Cardiac fibroblast (primary cell): ENCODE data around the gene FAXDC2.

ENCODE experiments used
- DNase-seq, 2 donors: peaks; one replicate each; pipeline versions ENCODE4 v3.0.0 to v3.0.0-alpha.2; 2010; ENCODE audit warnings: low read depth in 2 of 2
- H3K4me3 ChIP-seq, 2 donors: replicated peaks in 1 of 2; 1 replicate in 1 of 2; 2 replicates in 1 of 2; pipeline ENCODE4 v1.5.1; 2011; ENCODE audit warnings: low read depth in 2 of 2, low read length in 2 of 2, mild to moderate bottlenecking in 2 of 2, moderate library complexity in 1 of 2
- TF ChIP-seq, protein P1 (sequence below): IDR thresholded peaks from one replicate; pipeline ENCODE4 v1.5.1; 2011; ENCODE audit warnings: low read depth, mild to moderate bottlenecking, low read length, inconsistent platforms

FAXDC2 gene

DNA sequence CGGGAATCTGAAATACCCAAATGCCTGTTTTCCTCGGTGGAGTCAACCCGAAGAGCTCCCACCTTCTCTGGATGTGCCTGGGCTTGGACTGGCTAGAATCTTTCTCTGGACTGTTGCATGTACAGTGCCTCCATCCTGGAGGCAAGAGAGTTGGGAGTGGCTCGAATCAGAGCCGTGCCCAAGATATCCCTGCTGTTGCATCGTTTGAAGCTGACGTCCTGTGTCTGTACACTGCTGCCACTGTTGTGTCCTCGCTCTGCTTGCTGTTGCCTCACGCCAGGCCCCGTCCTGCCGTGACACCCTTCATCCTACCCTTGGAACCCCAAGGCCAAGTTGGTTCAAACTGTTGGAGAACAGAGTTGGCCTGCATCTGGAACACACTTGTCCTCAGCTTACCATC is 35.4 kb downstream of the FAXDC2 start:
- DNase-seq = no peak
- TF ChIP-seq, protein P1, sequence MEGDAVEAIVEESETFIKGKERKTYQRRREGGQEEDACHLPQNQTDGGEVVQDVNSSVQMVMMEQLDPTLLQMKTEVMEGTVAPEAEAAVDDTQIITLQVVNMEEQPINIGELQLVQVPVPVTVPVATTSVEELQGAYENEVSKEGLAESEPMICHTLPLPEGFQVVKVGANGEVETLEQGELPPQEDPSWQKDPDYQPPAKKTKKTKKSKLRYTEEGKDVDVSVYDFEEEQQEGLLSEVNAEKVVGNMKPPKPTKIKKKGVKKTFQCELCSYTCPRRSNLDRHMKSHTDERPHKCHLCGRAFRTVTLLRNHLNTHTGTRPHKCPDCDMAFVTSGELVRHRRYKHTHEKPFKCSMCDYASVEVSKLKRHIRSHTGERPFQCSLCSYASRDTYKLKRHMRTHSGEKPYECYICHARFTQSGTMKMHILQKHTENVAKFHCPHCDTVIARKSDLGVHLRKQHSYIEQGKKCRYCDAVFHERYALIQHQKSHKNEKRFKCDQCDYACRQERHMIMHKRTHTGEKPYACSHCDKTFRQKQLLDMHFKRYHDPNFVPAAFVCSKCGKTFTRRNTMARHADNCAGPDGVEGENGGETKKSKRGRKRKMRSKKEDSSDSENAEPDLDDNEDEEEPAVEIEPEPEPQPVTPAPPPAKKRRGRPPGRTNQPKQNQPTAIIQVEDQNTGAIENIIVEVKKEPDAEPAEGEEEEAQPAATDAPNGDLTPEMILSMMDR = no peak
- H3K4me3 ChIP-seq = no peak overlapping the region

DNA sequence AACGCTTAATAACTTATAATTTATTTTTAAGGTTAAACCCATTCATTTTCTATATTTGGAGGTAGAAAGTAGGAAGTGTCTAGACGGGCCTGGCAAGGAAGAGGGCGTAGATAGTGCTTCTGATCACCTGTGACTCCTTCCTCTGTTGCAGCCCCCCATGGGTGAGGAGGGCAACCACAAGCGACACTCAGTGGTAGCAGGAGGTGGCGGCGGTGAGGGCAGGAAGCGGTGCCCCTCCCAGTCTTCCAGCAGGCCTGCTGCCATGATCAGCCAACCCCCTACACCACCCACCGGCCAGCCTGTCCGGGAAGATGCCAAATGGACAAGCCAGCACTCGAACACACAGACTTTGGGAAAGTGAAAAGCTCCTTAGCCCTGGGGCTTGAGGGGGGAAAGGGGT is 36.7 kb downstream of the FAXDC2 start:
- DNase-seq = no peak
- TF ChIP-seq, protein P1 = no peak
- no peak overlapping the region for H3K4me3 ChIP-seq

DNA sequence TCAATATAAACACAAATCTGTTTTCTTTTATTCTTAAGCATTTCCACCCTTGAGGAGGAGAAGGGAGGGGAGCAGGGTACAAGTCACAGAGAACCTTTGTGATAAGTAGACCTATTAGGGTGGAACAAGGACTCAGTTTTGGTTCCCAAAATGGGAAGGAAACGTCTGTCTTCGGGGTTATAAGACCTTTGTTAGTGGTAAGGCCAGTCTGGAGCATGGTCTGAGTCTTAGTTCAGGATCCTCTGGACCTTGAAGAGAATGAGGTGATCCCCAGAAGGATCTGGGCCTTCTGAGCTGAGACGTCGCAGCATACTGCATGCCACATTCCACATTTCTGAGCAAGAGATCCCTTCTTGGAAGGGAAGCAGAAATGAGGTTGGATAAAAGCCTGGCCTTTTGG is 37.2 kb downstream of the FAXDC2 start:
- DNase-seq = no peak

DNA sequence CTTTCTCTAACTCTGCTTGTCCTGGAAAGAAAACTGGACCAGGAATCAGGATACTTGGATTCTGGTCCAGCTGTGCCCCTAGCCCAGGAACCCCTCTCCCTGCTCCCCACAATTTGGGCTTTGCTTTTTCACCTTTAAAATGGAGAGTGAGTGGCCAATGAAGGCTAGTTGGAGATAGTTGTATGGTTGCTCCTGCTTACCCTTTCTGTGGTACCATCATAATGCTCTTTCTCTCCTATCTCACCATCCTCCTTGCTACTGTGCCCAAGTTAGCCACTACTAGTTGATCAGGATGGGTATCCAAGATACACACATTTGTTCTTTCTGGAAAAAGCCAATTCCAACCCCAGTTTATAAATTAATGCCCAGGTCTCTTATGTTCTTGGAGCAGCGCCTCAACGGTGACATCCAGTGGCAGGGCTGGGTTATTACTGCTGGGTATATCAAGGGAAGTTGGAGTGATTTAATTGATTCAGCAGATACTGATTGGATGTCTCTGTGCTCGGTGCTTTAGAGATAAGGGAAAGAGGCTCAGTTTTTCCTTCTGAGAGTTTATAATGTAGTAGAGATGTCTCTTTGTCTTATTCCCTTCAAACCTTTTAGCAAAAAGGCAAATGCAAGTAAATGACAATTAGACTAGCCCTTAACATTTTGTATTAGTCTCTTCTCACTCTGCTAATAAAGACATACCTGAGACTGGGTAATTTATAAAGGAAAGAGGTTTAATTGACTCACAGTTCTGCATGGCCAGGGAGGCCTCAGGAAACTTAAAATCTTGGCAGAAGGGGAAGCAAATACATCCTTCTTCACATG is 38.5 kb downstream of the FAXDC2 start:
- TF ChIP-seq, protein P1 = peak; percentile 91
- H3K4me3 ChIP-seq = no peak overlapping the region
- peak; percentile 80 to 81 for DNase-seq

More for the DNA sequence above, 37.2 kb downstream of the FAXDC2 start:
- H3K4me3 ChIP-seq = no peak overlapping the region
- TF ChIP-seq, protein P1 = no peak

DNA sequence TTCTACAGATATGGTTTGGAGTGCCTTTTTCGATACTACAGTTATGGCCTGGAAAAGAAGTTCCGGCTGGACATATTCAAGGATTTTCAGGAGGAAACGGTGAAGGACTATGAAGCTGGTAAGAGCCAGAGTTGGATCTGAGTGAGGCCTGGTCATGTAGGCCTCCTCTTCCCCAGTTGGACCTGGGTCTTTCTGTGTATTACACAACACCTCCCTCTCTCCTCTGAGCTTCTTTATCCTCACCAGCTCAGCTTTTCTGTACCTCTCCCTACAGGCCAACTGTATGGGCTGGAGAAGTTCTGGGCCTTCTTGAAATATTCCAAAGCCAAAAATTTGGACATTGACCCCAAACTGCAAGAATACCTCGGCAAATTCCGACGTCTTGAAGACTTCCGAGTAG is 39.2 kb downstream of the FAXDC2 start:
- H3K4me3 ChIP-seq = no peak overlapping the region
- no peak for DNase-seq
- TF ChIP-seq, protein P1 = no peak

DNA sequence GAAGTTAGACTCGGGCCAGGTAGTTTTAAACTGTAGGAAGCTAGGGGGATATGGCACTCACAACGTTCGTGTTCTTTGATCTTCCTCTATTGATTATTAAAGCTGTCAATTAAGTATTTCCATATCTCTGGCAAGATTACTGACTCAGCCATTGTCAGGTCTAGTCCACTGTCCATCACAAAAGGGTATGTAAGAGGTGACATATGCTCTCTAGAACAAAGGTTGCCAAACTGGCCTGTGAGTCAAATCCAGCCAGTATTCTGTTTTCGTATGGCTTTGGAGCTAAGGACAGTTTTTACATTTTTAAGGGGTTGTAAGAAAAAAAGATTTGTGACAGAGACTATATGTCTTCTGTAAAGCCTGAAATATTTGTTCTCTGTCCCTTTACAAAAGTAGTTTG is 44.2 kb downstream of the FAXDC2 start:
- no peak overlapping the region for H3K4me3 ChIP-seq
- TF ChIP-seq, protein P1 = no peak
- DNase-seq = no peak
